Measurements from ENCODE around the gene MANF.
A peak's percentile ranks its signal among the peaks of the same experiment; 100 is the strongest.

MANF gene

GRCh38 chr3:51392355-51393133 lies 7.5 kb downstream of the MANF start:
- POLR2A ChIA-PET = interaction anchor here (1.7 kb wide), 1 partner anchor 107 kb away, joined by 8 read pairs; the partner anchor contains the start of gene DCAF1
- TF ChIP-seq SP1 (IDR thresholded peaks at IDR 0.05) = no peak
- TF ChIP-seq LEF1 (IDR thresholded peaks at IDR 0.05; ENCODE audit: borderline replicate concordance) = no peak
- no peak for TF ChIP-seq BHLHE40 (IDR thresholded peaks at IDR 0.05; ENCODE audit: borderline replicate concordance)
- no peak for TF ChIP-seq SUZ12 (IDR thresholded peaks at IDR 0.05)
- no peak for TF ChIP-seq ZNF384 (IDR thresholded peaks at IDR 0.05)
- no peak for TF ChIP-seq NFRKB (IDR thresholded peaks at IDR 0.05)
- no peak for TF ChIP-seq HDGF (IDR thresholded peaks at IDR 0.05; ENCODE audit: borderline replicate concordance)
- no peak; the same call in 1 of the 2 replicates for TF ChIP-seq L3MBTL2 (conservative IDR thresholded peaks at IDR 0.05)
- TF ChIP-seq FOXA1 (IDR thresholded peaks at IDR 0.05) = no peak
- TF ChIP-seq PKNOX1 (IDR thresholded peaks at IDR 0.05) = no peak
- no peak for TF ChIP-seq ARNT (IDR thresholded peaks at IDR 0.05)
- no peak for TF ChIP-seq ELF4 (IDR thresholded peaks at IDR 0.05)
- no peak for TF ChIP-seq CTBP1 (IDR thresholded peaks at IDR 0.05; ENCODE audit: borderline replicate concordance)
- no peak for TF ChIP-seq FOXK2 (IDR thresholded peaks at IDR 0.05)
- no peak for TF ChIP-seq FOXM1 (IDR thresholded peaks at IDR 0.05; ENCODE audit: borderline replicate concordance)
- no peak for TF ChIP-seq TARDBP (IDR thresholded peaks at IDR 0.05)
- CTCF ChIA-PET = no interaction called here
- DNase-seq (ENCODE audit: extremely low spot score) = no peak

- CTCF ChIA-PET = no interaction called here
- POLR2A ChIA-PET = interaction anchor here (1.3 to 1.7 kb wide), 2 partner anchors 106 to 776 kb away, joined by 4 to 8 read pairs; partner anchors contain the start of genes DCAF1 and MAPKAPK3
- TF ChIP-seq ZNF384 (IDR thresholded peaks at IDR 0.05) = no peak
- TF ChIP-seq PKNOX1 (IDR thresholded peaks at IDR 0.05) = no peak
- TF ChIP-seq TARDBP (IDR thresholded peaks at IDR 0.05) = no peak
- TF ChIP-seq HDGF (IDR thresholded peaks at IDR 0.05; ENCODE audit: borderline replicate concordance) = no peak
- TF ChIP-seq SP1 (IDR thresholded peaks at IDR 0.05) = no peak
- TF ChIP-seq ARNT (IDR thresholded peaks at IDR 0.05) = no peak
- no peak for TF ChIP-seq CTBP1 (IDR thresholded peaks at IDR 0.05; ENCODE audit: borderline replicate concordance)
- TF ChIP-seq LEF1 (IDR thresholded peaks at IDR 0.05; ENCODE audit: borderline replicate concordance) = no peak
- TF ChIP-seq ELF4 (IDR thresholded peaks at IDR 0.05) = no peak
- TF ChIP-seq SUZ12 (IDR thresholded peaks at IDR 0.05) = no peak
- no peak for TF ChIP-seq L3MBTL2 (conservative IDR thresholded peaks at IDR 0.05)
- no peak for TF ChIP-seq FOXM1 (IDR thresholded peaks at IDR 0.05; ENCODE audit: borderline replicate concordance)
- TF ChIP-seq NFRKB (IDR thresholded peaks at IDR 0.05) = no peak
Measured at GRCh38 chr3:51393134-51393495, 8.0 kb downstream of the MANF start.

GRCh38 chr3:51393564-51393963 lies 8.5 kb downstream of the MANF start:
- TF ChIP-seq CTBP1 (IDR thresholded peaks at IDR 0.05; ENCODE audit: borderline replicate concordance) = no peak
- TF ChIP-seq ELF4 (IDR thresholded peaks at IDR 0.05) = no peak
- peak; percentile 25; the same call in 1 of the 2 replicates for TF ChIP-seq L3MBTL2 (conservative IDR thresholded peaks at IDR 0.05)
- no peak for TF ChIP-seq FOXA1 (IDR thresholded peaks at IDR 0.05)
- TF ChIP-seq HDGF (IDR thresholded peaks at IDR 0.05; ENCODE audit: borderline replicate concordance) = no peak
- POLR2A ChIA-PET = interaction anchor here (1.3 to 1.7 kb wide), 2 partner anchors 106 to 777 kb away, joined by 4 to 8 read pairs; partner anchors contain the start of genes DCAF1 and MAPKAPK3
- DNase-seq (ENCODE audit: extremely low spot score) = no peak
- CTCF ChIA-PET = no interaction called here

More at GRCh38 chr3:51393134-51393495, 8.0 kb downstream of the MANF start:
- DNase-seq (ENCODE audit: extremely low spot score) = no peak

GRCh38 chr3:51394541-51394940 lies 9.4 kb downstream of the MANF start:
- ChIA-PET CTCF (no interaction called here), POLR2A (interaction anchor here (0.6 to 1.9 kb wide), 4 partner anchors 9 to 105 kb away, joined by 3 to 9 read pairs (median 6); partner anchors contain the start of genes DCAF1 and MANF)
- no peak for DNase-seq (ENCODE audit: extremely low spot score)
- TF ChIP-seq FOXA1 (IDR thresholded peaks at IDR 0.05) (no peak), ZNF384 (IDR thresholded peaks at IDR 0.05) (no peak)

- ChIA-PET CTCF (interaction anchor here (0.8 kb wide), 1 partner anchor 8 kb away, joined by 3 read pairs; no protein-coding TSS in a partner anchor), POLR2A (interaction anchor here (0.7 to 1.9 kb wide), 3 partner anchors 10 to 14 kb away, joined by 4 to 9 read pairs (median 4); partner anchors contain the start of gene MANF)
- TF ChIP-seq CTBP1 (IDR thresholded peaks at IDR 0.05; ENCODE audit: borderline replicate concordance) (no peak), SP1 (IDR thresholded peaks at IDR 0.05) (no peak), HDGF (IDR thresholded peaks at IDR 0.05; ENCODE audit: borderline replicate concordance) (no peak), FOXM1 (IDR thresholded peaks at IDR 0.05; ENCODE audit: borderline replicate concordance) (no peak), NFRKB (IDR thresholded peaks at IDR 0.05) (no peak), TARDBP (IDR thresholded peaks at IDR 0.05) (no peak)
- no peak for DNase-seq (ENCODE audit: extremely low spot score)
Measured at GRCh38 chr3:51395493-51396213, 10.6 kb downstream of the MANF start.

- TF ChIP-seq CTBP1 (IDR thresholded peaks at IDR 0.05; ENCODE audit: borderline replicate concordance) = no peak
- no peak for TF ChIP-seq TARDBP (IDR thresholded peaks at IDR 0.05)
- POLR2A ChIA-PET = interaction anchor here (0.7 to 1.9 kb wide), 3 partner anchors 11 to 103 kb away, joined by 4 to 9 read pairs (median 9); partner anchors contain the start of genes DCAF1 and MANF
- CTCF ChIA-PET = no interaction called here
- DNase-seq (ENCODE audit: extremely low spot score) = no peak
Measured at GRCh38 chr3:51396401-51396800, 11.3 kb downstream of the MANF start.

Data from HEK293T (cell line).